GM19455 (cell line): Measurements from ENCODE around the gene DBX1.
A peak's percentile ranks its signal among the peaks of the same experiment; 100 is the strongest.

Source experiments
- ATAC-seq: cut with Tn5 transposase; IDR thresholded peaks from one replicate; pipeline ENCODE4 v1.9.1; 2021; ENCODE audit not compliant: unreplicated experiment

DBX1 gene

GRCh38 chr11:20126724-20127123 is 33.6 kb downstream of the DBX1 start:
- no peak for ATAC-seq

- ATAC-seq, result no peak
Observed at GRCh38 chr11:20125927-20126326, 34.3 kb downstream of the DBX1 start.

- ATAC-seq, result no peak
Observed at GRCh38 chr11:20122131-20122530, 38.1 kb downstream of the DBX1 start.

- no peak for ATAC-seq
Observed at GRCh38 chr11:20120134-20120925, 39.9 kb downstream of the DBX1 start.

- ATAC-seq, result no peak
Observed at GRCh38 chr11:20119315-20119714, 41.0 kb downstream of the DBX1 start.

- ATAC-seq, result no peak
Observed at GRCh38 chr11:20118209-20118608, 42.1 kb downstream of the DBX1 start.

- ATAC-seq, result no peak
Observed at GRCh38 chr11:20117291-20117690, 43.0 kb downstream of the DBX1 start.

- ATAC-seq, result no peak
Observed at GRCh38 chr11:20116825-20117224, 43.5 kb downstream of the DBX1 start.

- ATAC-seq, result no peak
Observed at GRCh38 chr11:20114588-20114987, 45.7 kb downstream of the DBX1 start.

GRCh38 chr11:20113149-20113438 is 47.2 kb downstream of the DBX1 start:
- ATAC-seq, result no peak

GRCh38 chr11:20112291-20113148 is 47.8 kb downstream of the DBX1 start:
- ATAC-seq, result no peak

GRCh38 chr11:20111871-20112270 is 48.4 kb downstream of the DBX1 start:
- ATAC-seq, result no peak

- peak; percentile 88 for ATAC-seq
Observed at GRCh38 chr11:20110908-20111669, 49.2 kb downstream of the DBX1 start.

GRCh38 chr11:20109731-20110445 is 50.4 kb downstream of the DBX1 start:
- no peak for ATAC-seq
